GM03348 (cell line): ENCODE results near the gene FMNL2.

ENCODE experiments used
- DNase-seq: peaks from one replicate; pipeline ENCODE4 v3.0.0; 2012; ENCODE audit warnings: low spot score

The FMNL2 gene

GRCh38 chr2:152450176-152450575 is 115.2 kb downstream of the FMNL2 start:
- DNase-seq = no peak

- DNase-seq = no peak
Measured at GRCh38 chr2:152452256-152452973, 117.4 kb downstream of the FMNL2 start.

- no peak for DNase-seq
Measured at GRCh38 chr2:152453129-152453911, 118.3 kb downstream of the FMNL2 start.

- no peak for DNase-seq
Measured at GRCh38 chr2:152454371-152454770, 119.4 kb downstream of the FMNL2 start.

GRCh38 chr2:152454960-152455359 is 120.0 kb downstream of the FMNL2 start:
- no peak for DNase-seq

GRCh38 chr2:152455738-152456137 is 120.8 kb downstream of the FMNL2 start:
- DNase-seq = no peak

GRCh38 chr2:152456262-152456661 is 121.3 kb downstream of the FMNL2 start:
- DNase-seq = no peak

- no peak for DNase-seq
Measured at GRCh38 chr2:152458441-152458940, 123.5 kb downstream of the FMNL2 start.

GRCh38 chr2:152459091-152459490 is 124.1 kb downstream of the FMNL2 start:
- DNase-seq = no peak

GRCh38 chr2:152460567-152460966 is 125.6 kb downstream of the FMNL2 start:
- no peak for DNase-seq

GRCh38 chr2:152462120-152462519 is 127.1 kb downstream of the FMNL2 start:
- DNase-seq = no peak

GRCh38 chr2:152462779-152463178 is 127.8 kb downstream of the FMNL2 start:
- no peak for DNase-seq

GRCh38 chr2:152464851-152465470 is 130.0 kb downstream of the FMNL2 start:
- DNase-seq = no peak

- DNase-seq = no peak
Measured at GRCh38 chr2:152465541-152465940, 130.6 kb downstream of the FMNL2 start.

- no peak for DNase-seq
Measured at GRCh38 chr2:152466041-152466440, 131.1 kb downstream of the FMNL2 start.

- peak; percentile 13 for DNase-seq
Measured at GRCh38 chr2:152466980-152467676, 132.2 kb downstream of the FMNL2 start.

GRCh38 chr2:152467677-152468410 is 132.9 kb downstream of the FMNL2 start:
- DNase-seq = no peak

- no peak for DNase-seq
Measured at GRCh38 chr2:152468899-152469692, 134.1 kb downstream of the FMNL2 start.

GRCh38 chr2:152470861-152471854 is 136.2 kb downstream of the FMNL2 start:
- no peak for DNase-seq
